ENCODE data around the gene AMH. TPM values are rescaled to one million over a fixed set of nuclear protein-coding genes. Genes with fewer than 3 reads are reported as not detected.

AMH gene
- total RNA-seq, 2 experiments from 2014 or later: 14.8 to 49.7 TPM

DNA sequence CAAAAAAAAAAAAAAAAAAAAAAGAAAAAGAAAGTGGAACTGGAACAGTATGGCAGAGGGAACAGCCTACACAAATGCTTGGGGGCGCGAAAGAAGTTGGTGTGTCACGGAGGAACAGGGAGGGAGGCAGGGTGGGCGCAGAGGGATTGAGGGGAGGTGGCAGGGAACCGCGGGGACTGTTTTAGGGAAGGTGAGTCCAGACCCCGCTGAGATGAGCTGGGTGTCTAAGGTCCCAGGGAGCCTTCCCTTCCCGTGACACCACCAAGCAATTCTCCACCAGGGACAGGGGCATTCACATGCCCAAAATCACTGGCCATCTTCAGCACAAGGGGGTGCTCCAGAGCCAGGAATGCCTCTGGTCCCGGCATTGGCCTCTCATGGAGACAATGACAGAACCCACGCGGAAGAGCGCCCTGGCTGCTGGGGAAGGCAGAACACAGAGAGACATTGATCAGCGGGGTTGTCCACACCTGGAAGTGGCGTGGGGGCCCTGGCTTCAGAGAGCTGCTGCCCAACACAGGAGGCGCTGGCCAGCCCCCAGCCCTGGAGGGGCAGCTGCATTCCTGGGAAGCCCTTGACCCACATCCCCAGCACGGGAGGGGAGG is 25.9 kb downstream of the AMH start:
- H3K4me2 ChIP-seq (ENCODE audit: low read length): no peak overlapping the region
- peaks cover 46% of the 10 kb centered on the region for H3K79me2 ChIP-seq (ENCODE audit: insufficient read depth, low read depth, low read length)
- H3K9me2 ChIP-seq (ENCODE audit: insufficient read depth, low read length): no peaks in the 10 kb centered on the region
- no peak overlapping the region for H3K4me3 ChIP-seq (ENCODE audit: low read depth, low read length, poor library complexity, severe bottlenecking)
- H3K9me3 ChIP-seq (ENCODE audit: low read length): no peaks in the 10 kb centered on the region
- H3K36me3 ChIP-seq (ENCODE audit: insufficient read depth, low read length): peaks cover 57% of the 10 kb centered on the region
- DNase-seq (ENCODE audit: low spot score): peak; percentile 62
- intact Hi-C loops (cut with micrococcal nuclease; ENCODE audit: unreplicated experiment): no loop called here
- BruUV-seq (replicated peaks): no TSS peak
- CTCF ChIA-PET (ENCODE audit: unreplicated experiment): interaction anchor here (0.6 to 0.7 kb wide), 2 partner anchors 14 to 20 kb away, joined by 3 to 4 read pairs; no protein-coding TSS in a partner anchor
- H2AFZ ChIP-seq (ENCODE audit: low read length): no peak overlapping the region
- peaks cover 6% of the 10 kb centered on the region for H4K20me1 ChIP-seq (ENCODE audit: insufficient read depth, low read length)
- peaks cover 26% of the 10 kb centered on the region for H3K4me1 ChIP-seq (ENCODE audit: insufficient read depth, low read length, poor library complexity, severe bottlenecking)
- H3K27ac ChIP-seq (ENCODE audit: low read depth, low read length, poor library complexity, severe bottlenecking): no peak overlapping the region
- POLR2A ChIA-PET: no interaction called here
- TF ChIP-seq, protein P1, sequence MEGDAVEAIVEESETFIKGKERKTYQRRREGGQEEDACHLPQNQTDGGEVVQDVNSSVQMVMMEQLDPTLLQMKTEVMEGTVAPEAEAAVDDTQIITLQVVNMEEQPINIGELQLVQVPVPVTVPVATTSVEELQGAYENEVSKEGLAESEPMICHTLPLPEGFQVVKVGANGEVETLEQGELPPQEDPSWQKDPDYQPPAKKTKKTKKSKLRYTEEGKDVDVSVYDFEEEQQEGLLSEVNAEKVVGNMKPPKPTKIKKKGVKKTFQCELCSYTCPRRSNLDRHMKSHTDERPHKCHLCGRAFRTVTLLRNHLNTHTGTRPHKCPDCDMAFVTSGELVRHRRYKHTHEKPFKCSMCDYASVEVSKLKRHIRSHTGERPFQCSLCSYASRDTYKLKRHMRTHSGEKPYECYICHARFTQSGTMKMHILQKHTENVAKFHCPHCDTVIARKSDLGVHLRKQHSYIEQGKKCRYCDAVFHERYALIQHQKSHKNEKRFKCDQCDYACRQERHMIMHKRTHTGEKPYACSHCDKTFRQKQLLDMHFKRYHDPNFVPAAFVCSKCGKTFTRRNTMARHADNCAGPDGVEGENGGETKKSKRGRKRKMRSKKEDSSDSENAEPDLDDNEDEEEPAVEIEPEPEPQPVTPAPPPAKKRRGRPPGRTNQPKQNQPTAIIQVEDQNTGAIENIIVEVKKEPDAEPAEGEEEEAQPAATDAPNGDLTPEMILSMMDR (conservative IDR thresholded peaks at IDR 0.05; ENCODE audit: low read length): peak; percentile 67
- no peak for TF ChIP-seq EZH2phosphoT487 (IDR thresholded peaks at IDR 0.05; ENCODE audit: borderline replicate concordance, low read depth, low read length)

DNA sequence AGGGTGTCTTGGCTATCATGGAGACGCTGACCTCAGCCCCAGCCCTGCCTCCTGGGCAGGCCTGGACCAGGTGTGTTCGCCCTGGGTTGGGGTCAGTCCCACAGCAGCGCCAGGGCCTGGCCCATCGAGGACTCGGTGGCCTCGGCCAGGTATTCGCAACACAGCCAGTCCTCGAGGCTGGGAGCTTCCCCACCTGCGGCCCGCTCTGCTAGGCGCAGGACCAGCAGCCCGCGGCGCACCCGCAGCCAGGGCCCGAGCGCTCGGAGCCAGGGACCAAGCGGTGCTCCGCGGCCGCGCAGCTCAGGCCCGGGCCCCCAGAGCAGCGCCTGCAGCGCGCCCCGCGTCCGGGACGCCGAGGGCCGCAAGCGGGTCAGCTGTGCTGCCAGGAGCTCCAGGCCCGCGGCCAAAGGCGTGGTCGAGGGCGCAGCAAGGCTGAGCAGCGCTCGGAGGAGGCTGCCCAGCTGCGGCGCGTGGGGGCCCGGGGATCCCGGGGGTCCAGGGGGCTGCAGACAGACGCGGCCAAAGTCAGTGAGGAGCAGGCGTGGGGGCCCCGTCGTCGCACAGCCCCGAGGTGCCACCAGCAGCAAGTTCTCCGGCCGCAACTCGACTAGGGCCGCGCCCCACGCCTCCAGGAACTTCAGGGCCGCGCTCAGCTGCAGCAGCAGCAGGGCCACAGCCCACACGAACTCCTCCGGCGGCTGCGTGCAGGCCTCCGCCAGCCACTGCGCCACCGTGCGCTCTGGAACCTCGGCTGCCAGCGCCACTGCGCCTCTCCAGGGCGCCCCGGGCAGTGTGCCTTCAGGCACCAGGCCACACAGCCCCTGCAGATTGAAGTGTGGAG is 26.7 kb downstream of the AMH start:
- DNase-seq (ENCODE audit: low spot score): no peak
- H3K36me3 ChIP-seq (ENCODE audit: insufficient read depth, low read length): peaks cover 51% of the 10 kb centered on the region
- TF ChIP-seq, protein P1 (conservative IDR thresholded peaks at IDR 0.05; ENCODE audit: low read length): no peak
- no peak for TF ChIP-seq EZH2phosphoT487 (IDR thresholded peaks at IDR 0.05; ENCODE audit: borderline replicate concordance, low read depth, low read length)
- ChIA-PET POLR2A (no interaction called here), CTCF (ENCODE audit: unreplicated experiment) (no interaction called here)
- no peak overlapping the region for H2AFZ ChIP-seq (ENCODE audit: low read length)
- no peaks in the 10 kb centered on the region for H3K9me3 ChIP-seq (ENCODE audit: low read length)
- H3K27ac ChIP-seq (ENCODE audit: low read depth, low read length, poor library complexity, severe bottlenecking): no peak overlapping the region
- no peak overlapping the region for H3K4me2 ChIP-seq (ENCODE audit: low read length)
- H3K79me2 ChIP-seq (ENCODE audit: insufficient read depth, low read depth, low read length): peaks cover 38% of the 10 kb centered on the region
- H3K4me1 ChIP-seq (ENCODE audit: insufficient read depth, low read length, poor library complexity, severe bottlenecking): peaks cover 26% of the 10 kb centered on the region
- H3K4me3 ChIP-seq (ENCODE audit: low read depth, low read length, poor library complexity, severe bottlenecking): no peak overlapping the region
- H4K20me1 ChIP-seq (ENCODE audit: insufficient read depth, low read length): peaks cover 6% of the 10 kb centered on the region
- intact Hi-C loops (cut with micrococcal nuclease; ENCODE audit: unreplicated experiment): no loop called here
- BruUV-seq (replicated peaks): no TSS peak
- no peaks in the 10 kb centered on the region for H3K9me2 ChIP-seq (ENCODE audit: insufficient read depth, low read length)
